NCI-H345 treated with DMSO at 0.1 percent for 48 hours (cell line): ENCODE data around the gene SLC7A14.

Source experiments
- DNase-seq: peaks from one replicate; lab custom pipeline; 2025; ENCODE audit not compliant: unreplicated experiment; lab: John Stamatoyannopoulos, UW

Gene SLC7A14

GRCh38 chr3:170473358-170473757 lies 112.5 kb downstream of the SLC7A14 start:
- DNase-seq = no peak

GRCh38 chr3:170471149-170471548 lies 114.7 kb downstream of the SLC7A14 start:
- no peak for DNase-seq

GRCh38 chr3:170470063-170471016 lies 115.5 kb downstream of the SLC7A14 start:
- peak; percentile 20 for DNase-seq

- no peak for DNase-seq
Measured at GRCh38 chr3:170469151-170470062, 116.5 kb downstream of the SLC7A14 start.

- DNase-seq = peak; percentile 47
Measured at GRCh38 chr3:170467571-170468147, 118.2 kb downstream of the SLC7A14 start.

- DNase-seq = peak; percentile 59
Measured at GRCh38 chr3:170467007-170467406, 118.9 kb downstream of the SLC7A14 start.

- DNase-seq = no peak
Measured at GRCh38 chr3:170465955-170466354, 119.9 kb downstream of the SLC7A14 start.

GRCh38 chr3:170463011-170463410 lies 122.9 kb downstream of the SLC7A14 start:
- no peak for DNase-seq

GRCh38 chr3:170458285-170458684 lies 127.6 kb downstream of the SLC7A14 start:
- no peak for DNase-seq

- DNase-seq = no peak
Measured at GRCh38 chr3:170454509-170454908, 131.4 kb downstream of the SLC7A14 start.

- no peak for DNase-seq
Measured at GRCh38 chr3:170450039-170450438, 135.8 kb downstream of the SLC7A14 start.

GRCh38 chr3:170448584-170448983 lies 137.3 kb downstream of the SLC7A14 start:
- no peak for DNase-seq

GRCh38 chr3:170443457-170443856 lies 142.4 kb downstream of the SLC7A14 start:
- no peak for DNase-seq

GRCh38 chr3:170442947-170443346 lies 142.9 kb downstream of the SLC7A14 start:
- no peak for DNase-seq

- no peak for DNase-seq
Measured at GRCh38 chr3:170441412-170441811, 144.5 kb downstream of the SLC7A14 start.

- no peak for DNase-seq
Measured at GRCh38 chr3:170440344-170440743, 145.5 kb downstream of the SLC7A14 start.

GRCh38 chr3:170438836-170439235 lies 147.0 kb downstream of the SLC7A14 start:
- no peak for DNase-seq

- no peak for DNase-seq
Measured at GRCh38 chr3:170437696-170438407, 148.0 kb downstream of the SLC7A14 start.

- DNase-seq = no peak
Measured at GRCh38 chr3:170437176-170437575, 148.7 kb downstream of the SLC7A14 start.

GRCh38 chr3:170436697-170437096 lies 149.2 kb downstream of the SLC7A14 start:
- DNase-seq = no peak

- DNase-seq = no peak
Measured at GRCh38 chr3:170432416-170432815, 153.5 kb downstream of the SLC7A14 start.
